GM19372 (cell line): ENCODE data around the gene IPO4.

ENCODE experiments used
- ATAC-seq: cut with Tn5 transposase; IDR thresholded peaks from one replicate; pipeline ENCODE4 v1.9.1; 2021; ENCODE audit warnings: mild to moderate bottlenecking, low read depth, moderate library complexity; ENCODE audit not compliant: unreplicated experiment

The IPO4 gene

GRCh38 chr14:24150061-24150460, 38.6 kb downstream of the IPO4 start:
- ATAC-seq: no peak

DNA sequence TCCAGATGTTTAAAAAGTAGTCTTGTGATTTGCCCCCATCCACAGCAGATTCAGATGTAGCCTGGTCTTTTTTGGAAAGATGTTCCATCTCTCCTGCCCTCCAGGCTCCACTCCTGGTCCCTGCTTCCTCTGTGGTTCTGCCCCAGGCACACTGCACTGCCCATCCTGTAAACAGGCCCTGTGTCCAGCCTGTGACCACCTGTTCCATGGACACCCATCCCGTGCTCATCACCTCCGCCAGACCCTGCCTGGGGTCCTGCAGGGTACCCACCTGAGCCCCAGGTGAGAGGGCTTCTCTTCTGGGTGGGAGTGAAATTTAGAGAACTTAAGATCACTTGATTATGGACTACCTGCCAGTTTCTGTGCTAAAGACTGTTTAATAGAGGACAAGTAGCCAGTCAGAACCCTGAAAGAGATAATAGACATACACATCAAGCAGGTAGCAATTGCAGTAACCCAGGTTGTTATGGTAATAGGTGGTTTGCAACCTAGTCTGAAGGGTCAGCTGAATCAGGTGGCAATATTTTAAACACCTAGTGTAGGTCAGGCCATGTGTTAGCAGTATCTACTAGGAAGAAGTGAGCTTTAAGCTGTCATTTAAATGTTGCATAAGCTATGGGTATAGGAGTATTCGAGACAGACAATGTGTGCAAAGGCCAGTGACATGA, 39.2 kb downstream of the IPO4 start:
- ATAC-seq: no peak

- ATAC-seq: no peak
These were observed 40.7 kb downstream of the IPO4 start for GRCh38 chr14:24147761-24148428.

- ATAC-seq: peak; percentile 84
These were observed 41.4 kb downstream of the IPO4 start, which contains the start of gene RNF31 for GRCh38 chr14:24146978-24147760. TSS of gene RNF31 (plus strand) at chr14:24147498. CDS start at chr14:24147699, 201 bp downstream.

GRCh38 chr14:24146453-24146977, 42.1 kb downstream of the IPO4 start, which contains the start of gene PSME2:
TSS of gene PSME2 (minus strand) at chr14:24146610. CDS start at chr14:24146581, 29 bp downstream.
- peak; percentile 52 for ATAC-seq

DNA sequence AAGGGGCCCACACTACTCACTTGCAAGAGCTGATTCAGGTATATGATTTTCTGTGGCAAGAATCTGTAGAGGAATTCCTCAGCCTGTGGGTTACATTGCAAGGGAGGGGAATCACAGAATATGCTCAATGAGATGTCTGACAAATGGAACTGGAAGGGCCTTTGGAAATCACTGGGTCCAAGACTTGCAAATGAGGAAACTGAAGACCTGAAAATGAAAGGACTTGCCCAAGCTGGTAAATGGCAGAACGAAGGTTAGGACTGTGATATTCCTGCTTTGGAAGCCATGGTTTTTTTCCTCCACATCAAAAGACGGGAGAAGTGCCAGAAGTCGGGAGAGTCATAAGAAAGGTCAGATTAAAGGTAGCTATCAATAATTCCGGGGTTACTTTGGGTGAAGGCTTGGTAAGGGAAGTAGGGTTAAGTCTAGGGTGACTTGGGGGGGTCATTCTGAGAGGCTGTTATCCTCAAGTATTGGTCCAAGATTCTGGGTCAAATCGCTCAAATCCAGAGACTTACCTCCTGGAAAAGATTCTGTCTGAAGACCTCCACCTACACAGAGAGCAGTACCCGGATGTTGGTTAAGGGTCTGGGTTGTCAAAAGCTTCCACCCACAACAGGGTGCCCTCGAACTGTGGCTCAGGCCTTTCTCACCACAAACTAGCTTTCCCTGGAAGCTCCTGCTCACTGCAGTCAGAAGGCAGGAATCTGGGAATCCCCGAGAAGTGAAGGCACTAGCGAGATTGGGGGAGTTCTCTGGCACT, 42.7 kb downstream of the IPO4 start:
- ATAC-seq: no peak

DNA sequence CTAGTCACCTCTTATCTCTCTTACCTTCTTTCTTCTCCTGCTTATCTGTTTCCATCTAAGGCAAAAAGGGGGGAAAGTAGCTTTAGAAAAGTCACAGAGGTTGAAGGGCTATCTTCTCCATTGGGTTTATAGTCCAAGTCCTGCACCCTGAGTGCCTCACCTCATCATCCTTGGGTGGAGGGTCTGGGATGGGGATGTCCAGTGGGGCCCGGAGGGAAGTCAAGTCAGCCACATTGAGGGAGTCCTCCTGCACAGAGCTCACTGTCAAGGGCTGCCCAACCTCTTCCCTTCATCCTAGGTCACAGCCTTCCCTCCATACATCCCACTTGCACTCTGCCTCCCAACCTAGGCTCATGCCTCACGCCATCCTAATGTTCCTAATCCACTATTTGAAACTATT, 43.4 kb downstream of the IPO4 start:
- no peak for ATAC-seq

GRCh38 chr14:24144451-24144850, 44.2 kb downstream of the IPO4 start:
- no peak for ATAC-seq

DNA sequence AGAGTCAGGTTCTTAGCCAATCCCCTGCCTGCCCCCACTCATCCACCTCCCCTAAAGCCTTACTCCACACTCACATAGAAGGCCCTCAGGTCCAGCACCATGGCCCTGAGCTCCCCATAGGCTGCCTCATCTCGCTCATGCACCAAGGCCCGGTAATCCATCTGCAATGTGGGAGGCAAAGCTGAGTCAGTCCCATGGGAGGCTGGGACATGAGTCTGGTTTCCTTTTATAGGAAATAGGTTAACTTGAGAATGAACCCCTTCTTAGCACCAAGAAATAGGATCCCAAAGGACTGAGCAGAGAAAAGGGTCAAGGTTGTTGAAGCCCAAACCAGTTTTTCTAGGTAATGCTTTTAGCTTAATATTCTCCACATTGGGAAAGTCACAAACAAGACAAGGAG, 45.1 kb downstream of the IPO4 start:
- no peak for ATAC-seq

DNA sequence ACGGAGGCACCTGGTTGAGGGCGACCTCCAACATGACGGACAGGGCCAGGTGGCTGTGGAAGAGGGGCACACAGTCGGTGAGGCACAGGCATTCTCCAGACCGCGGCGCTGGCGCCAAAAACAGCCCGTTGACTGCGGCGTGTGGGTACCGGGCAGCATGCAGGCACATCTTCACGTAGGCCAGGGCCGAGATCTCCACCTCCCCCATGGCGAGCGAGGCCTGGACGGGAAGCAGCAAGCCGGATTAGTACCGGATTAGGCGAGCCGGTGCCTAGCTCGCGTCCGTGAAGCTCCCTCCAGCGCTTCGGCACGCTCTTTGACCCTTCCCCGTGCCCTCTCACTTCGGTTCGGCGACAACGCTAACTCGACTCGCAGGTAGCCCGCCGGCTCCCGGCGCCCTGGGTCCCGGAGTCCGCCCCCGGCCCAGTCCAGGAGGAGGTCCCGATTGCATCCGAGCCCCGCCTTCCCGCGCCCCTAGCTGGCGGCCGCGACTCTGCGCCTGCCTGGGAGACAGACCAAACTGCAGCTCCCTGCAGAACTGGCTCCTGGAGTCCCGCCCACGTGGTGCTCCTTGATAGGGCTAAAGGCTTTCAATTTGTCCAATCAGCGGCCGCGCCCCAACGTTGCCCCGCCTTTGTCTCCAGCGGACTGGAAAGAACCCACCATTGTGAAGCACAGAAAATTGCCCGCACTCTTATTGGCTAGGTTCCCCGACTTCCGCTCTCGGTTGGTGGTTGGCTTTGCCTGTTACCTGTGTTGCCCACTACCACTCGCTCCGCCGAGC, 47.3 kb downstream of the IPO4 start, which contains the start of gene EMC9:
TSS of gene EMC9 (minus strand) at position 495 of the 784 bp plus-strand sequence. CDS start at position 208, 287 bp downstream.
- ATAC-seq: peak; percentile 86

DNA sequence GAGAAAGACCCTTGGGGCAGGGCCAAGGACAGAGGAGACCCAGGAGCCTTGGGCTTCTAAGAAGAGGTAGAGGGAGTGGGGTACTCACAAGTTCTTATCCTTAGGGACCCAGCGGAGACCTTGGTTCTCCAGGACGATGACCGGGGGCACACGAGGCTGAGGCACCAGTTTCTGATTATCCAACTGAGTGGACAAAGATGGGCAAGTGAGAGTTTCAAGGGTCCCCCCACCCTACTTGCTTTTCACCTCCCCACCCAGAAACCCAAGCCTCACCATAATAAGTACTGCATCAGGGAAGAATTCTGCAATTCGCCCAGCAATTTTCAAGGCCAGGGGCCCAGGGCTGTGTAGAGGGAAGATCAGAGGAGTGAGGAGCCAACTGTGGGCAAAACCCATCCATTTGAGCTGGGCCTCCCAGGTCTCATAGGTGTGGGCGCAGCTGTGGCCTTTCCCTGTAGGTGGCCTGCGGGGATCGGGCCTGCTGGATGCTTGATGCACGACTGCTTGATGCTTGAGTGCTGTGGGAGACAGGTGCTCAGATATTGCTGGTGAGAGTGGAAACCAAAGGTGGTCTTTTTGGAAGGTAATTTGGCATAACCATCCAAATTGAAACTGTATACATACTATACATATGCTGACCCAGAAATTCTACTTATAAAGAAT, 49.2 kb downstream of the IPO4 start:
- no peak for ATAC-seq

DNA sequence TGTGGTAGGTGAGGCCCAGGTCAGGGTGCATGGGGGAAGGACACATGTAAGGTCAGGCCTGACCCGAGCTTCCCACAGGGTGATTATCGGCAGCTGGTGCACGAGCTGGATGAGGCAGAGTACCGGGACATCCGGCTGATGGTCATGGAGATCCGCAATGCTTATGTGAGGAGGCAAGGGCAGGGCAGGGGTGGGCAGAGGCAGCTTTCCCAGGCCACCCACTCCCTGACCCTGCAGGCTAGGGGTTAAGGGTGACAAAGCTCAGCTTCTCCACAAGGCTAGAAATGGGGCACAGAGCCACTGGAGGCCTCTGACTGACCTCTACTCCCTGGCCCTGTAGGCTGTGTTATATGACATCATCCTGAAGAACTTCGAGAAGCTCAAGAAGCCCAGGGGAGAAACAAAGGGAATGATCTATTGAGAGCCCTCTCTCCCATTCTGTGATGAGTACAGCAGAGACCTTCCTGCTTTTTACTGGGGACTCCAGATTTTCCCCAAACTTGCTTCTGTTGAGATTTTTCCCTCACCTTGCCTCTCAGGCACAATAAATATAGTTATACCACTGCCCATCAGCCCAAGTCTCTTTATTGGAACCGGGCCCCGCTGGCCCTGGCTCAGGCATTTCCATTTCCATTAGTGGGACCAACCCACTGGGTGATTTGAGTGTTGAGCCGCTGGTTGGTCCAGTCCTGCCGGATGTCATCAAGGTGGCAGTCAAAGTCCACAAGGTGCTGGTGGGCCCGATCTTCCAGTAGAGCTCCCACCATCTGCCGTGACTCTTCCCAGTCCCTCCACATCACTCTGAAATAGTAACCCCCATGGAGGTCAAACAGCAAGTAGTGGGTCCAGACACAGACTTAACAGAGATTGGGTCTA, 50.0 kb downstream of the IPO4 start:
- no peak for ATAC-seq

DNA sequence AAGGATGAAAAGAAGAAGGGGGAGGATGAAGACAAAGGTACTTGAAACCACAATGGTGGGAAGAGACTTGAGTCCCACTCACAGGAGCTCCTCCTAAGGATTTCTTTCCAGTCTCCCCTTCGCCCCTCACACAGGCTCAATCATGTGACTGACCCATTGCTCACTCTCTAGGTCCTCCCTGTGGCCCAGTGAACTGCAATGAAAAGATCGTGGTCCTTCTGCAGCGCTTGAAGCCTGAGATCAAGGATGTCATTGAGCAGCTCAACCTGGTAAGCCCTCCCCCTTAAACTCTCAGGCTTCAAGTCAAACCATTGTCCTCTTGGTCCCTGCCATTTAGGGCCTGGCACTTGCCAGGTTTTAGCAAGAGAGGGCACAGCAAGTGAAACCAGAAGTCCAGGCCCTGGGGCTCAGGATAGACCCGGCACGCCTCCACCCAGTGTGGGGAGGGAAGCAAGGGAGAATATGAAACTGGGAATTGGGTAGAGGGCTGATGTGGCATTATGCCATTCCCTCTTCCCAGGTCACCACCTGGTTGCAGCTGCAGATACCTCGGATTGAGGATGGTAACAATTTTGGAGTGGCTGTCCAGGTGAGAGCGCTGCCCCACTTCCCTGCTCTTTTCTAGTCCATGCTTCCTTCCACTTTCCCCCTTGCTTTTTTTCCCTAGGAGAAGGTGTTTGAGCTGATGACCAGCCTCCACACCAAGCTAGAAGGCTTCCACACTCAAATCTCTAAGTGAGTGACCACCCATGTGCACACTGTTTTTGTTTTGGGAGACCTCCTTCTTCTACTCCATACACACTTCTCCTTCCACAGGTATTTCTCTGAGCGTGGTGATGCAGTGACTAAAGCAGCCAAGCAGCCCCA, 50.9 kb downstream of the IPO4 start:
- no peak for ATAC-seq

DNA sequence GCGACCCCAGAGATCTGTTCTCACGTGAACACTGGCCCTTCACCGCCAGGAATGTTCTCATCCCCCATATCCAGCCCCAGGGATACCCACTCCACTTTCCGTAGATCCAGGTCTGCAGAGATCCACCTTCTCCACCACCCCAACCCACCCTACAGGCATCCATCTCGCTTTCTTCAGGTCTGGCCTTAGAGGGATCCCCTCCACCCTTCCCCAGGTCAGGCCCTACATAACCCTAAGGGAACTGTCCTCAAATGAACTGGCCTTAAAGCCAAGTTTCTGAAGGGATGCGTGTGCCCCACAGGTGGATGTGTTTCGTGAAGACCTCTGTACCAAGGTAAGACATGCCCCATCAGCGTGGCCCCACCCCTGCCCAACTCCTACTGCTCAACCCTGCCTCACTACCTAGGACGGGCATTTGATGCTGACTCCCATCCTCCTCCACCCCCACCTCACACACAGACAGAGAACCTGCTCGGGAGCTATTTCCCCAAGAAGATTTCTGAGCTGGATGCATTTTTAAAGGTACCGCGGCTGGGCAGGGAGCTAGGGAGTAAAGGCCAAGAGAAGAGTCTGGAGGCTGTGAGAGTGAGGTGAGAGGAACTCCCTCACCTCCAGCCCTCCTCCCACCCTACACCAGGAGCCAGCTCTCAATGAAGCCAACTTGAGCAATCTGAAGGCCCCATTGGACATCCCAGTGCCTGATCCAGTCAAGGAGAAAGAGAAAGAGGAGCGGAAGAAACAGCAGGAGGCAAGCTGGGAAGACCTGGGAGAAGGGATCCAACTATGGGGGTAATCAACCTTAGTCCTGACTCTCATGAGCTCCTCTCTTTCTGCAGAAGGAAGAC, 51.7 kb downstream of the IPO4 start:
- no peak for ATAC-seq

DNA sequence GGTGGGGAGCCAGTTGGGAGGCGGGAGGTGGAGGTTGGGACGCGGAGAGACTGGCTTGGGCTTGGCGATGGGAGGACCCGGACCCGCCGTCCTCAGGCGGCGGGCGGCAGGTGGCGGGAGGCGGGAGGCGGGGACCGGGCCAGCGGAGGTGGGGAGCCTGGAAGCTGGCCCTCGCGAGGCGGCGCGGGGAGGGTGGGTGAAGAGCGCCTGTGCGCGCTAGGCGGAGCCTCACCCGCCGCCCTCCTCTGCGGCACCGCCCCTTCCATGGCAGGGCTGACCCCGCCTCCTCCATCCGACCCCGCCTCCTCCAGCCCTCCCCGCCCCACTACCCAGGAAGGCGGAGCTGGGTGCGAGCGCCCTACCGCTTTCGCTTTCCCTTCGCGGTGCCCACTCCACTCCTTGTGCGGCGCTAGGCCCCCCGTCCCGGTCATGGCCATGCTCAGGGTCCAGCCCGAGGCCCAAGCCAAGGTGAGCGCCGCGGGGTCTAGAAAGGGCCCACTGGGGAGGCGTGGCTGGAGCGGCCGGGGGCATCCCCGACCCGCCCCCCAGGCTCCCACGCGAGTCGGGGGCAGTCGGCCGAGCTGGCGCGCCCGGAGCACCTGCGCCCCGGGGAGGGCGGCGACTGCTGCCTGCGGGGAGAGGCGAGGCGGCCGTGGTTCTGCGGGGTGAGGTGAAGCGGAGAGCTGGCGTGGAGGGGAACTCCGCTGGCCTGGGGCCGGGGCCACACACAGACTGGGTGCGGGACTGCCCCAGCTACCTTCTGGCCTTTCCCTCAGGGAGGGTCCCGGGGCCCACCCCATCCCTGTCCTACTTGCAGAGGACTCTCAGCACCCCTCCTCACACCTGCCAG, 52.6 kb downstream of the IPO4 start, which contains the start of gene PSME1:
TSS of gene PSME1 (plus strand) at position 361 of the 850 bp plus-strand sequence. CDS start at position 430, 69 bp downstream.
- ATAC-seq: peak; percentile 84
